ENCODE data around the gene SCLT1.

Gene SCLT1

GRCh38 chr4:128955751-128956150, 137.6 kb downstream of the SCLT1 start:
- no peak for DNase-seq

- no peak for DNase-seq
These were observed 138.4 kb downstream of the SCLT1 start for GRCh38 chr4:128954941-128955340.

DNA sequence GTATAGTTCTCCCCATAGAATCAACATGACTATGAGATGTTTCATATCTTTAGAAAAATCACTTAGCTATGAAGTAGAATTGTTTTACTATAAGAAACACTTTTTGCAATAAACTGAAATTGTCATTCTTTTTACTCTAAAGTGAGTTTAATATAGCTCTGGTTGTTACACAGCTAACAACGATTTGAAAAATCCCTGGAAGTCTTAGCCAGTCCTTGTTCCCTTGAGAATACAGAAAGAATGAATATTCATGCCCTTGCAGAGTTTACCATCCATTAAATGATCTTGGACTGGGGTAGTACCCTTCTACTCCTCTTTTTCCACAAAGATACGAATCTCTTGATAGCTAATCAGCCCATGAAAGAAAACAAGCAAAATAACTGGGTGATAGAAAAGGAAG, 142.0 kb downstream of the SCLT1 start:
- DNase-seq: no peak

DNA sequence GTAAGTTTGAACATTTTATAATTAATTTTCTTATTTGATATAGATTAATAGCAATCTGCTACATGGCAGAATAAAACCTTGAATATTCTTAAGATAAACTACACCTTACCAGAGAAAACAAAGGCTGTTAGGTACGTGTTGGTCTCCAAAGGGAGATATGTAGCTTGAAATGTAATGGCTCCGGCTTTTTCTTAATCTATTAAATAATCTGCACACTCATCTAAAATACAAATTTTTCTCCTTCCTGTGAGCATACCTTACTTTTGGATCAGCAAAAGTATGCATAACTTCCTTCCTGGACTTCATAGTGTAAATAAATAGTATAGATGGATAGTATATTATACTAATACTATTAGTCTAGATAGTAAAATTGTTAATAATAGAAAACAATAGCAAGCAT, 142.5 kb downstream of the SCLT1 start:
- no peak for DNase-seq

GRCh38 chr4:128946916-128947315, 146.4 kb downstream of the SCLT1 start:
- no peak for DNase-seq

GRCh38 chr4:128942607-128943006, 150.7 kb downstream of the SCLT1 start:
- no peak for DNase-seq

- no peak for DNase-seq
These were observed 152.4 kb downstream of the SCLT1 start for GRCh38 chr4:128940971-128941370.

DNA sequence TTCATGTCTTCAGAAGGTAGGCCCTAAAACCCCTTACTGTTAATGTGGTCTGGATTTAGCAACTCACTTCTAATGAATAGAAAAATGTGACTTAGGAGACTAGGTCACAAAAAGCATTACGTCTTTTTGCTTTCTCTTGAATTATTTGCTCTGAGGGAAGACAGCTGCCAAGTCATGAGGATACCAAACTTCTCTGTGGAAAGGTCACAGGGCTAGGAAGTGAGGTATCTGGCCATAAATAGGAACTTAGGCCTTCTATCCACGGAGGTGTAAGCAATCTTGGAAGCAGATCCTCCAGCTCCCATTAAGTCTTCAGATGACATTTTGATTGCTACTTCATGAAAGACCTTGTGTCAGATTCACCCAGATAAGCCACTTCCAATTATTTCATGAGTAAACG, 163.3 kb downstream of the SCLT1 start:
- no peak for DNase-seq

- DNase-seq: no peak
These were observed 168.4 kb downstream of the SCLT1 start for GRCh38 chr4:128924951-128925350.

- DNase-seq: no peak
These were observed 171.4 kb downstream of the SCLT1 start for GRCh38 chr4:128921954-128922353.

GRCh38 chr4:128917781-128918180, 175.6 kb downstream of the SCLT1 start:
- DNase-seq: no peak

- DNase-seq: no peak
These were observed 176.5 kb downstream of the SCLT1 start for GRCh38 chr4:128916832-128917231.

- DNase-seq: no peak
These were observed 177.8 kb downstream of the SCLT1 start for GRCh38 chr4:128915544-128915943.

DNA sequence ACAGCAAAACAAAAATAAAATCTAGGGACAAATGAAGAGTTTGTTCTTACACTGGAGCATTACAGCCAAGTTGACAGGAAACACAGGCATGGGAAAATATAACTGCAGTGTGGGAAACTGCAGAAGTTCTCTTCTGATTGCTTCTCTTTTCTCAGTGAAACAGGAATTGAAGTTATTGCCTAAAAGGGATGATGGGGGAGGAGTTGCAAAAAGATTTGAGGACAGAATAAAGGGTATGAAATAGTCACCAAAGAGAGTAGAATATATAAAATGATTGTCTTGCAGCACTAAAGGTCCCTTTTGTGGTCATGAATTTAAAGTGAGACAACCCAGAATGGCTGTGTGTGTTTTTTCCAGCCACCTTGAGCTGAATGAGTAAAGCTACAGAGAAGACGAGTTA, 180.1 kb downstream of the SCLT1 start:
- DNase-seq: no peak

- no peak for DNase-seq
These were observed 184.6 kb downstream of the SCLT1 start for GRCh38 chr4:128908735-128909134.

GRCh38 chr4:128907981-128908380, 185.4 kb downstream of the SCLT1 start:
- no peak for DNase-seq

DNA sequence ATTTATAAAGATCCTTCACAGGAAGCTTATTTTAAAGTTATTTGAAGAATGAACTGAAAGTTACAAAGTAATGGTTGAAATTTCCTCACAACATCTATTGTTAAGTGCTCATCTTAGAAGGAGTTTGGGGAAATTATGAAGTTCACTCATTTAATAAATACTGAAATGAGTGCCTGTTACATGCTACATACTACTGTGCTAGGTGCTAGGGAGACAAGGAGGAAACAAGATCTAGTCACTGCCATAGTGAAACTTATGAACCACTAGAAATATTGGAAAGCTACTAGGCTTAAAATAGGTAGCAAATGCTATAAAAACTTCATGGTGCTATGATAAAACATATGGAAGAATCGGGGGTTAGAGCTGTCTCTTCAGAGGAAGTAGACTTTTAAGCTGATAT, 186.8 kb downstream of the SCLT1 start:
- DNase-seq: no peak

GRCh38 chr4:128904821-128905220, 188.5 kb downstream of the SCLT1 start:
- DNase-seq: no peak

DNA sequence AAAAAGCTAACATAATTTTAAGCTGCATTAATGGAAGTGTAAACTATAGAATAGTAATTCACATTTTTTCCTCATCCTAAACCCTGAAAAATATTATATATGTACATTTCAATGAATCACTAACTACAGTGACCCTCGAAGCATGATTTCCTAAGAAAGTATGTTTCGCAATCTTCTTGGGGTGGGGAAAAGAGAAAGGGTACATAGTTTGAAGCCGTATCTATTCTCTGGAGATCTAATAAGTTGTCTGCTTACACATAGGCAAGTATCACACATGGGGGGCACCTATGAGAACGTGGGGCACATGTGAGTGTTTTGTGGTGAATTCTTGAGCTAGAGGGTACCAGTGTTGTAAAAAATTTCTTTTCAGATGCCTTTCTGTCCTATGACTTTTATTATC, 212.7 kb downstream of the SCLT1 start:
- no peak for DNase-seq

DNA sequence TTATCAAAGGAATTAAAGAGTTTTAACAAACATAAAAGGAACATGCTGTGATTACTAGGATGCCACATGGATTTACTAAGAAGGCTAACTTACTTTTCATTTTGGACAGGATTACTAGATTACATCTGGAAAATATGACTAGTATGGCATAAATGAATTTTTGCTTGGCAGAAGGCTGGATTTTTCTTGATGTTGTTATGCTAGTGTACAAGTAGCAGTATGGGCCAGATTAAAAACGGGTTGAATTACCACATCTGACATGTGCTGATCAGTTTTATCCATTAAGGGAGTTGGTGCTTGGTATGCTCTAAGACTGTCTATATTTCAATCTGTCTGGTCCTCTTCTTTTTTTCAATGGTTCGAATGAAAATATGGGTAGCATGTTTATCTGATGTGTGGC, 213.4 kb downstream of the SCLT1 start:
- DNase-seq: no peak

DNA sequence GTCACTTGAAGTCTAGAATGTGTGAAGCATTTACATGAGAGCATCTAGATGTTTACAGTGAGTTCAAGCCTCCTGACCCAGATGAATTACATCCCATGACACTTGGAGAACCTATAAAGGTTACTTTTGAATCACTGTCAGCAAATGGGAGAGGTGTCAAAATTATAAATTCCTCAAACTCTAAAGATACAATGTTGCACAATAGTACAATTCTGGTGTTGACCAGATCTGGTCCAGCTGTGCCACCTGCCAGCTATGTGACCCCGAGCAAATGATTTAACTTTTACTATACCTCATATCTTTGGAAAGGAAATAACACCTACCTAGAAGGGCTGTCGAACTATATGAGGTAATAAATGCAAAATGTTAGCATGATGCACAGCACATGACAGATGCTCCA, 214.1 kb downstream of the SCLT1 start:
- DNase-seq: no peak

GRCh38 chr4:128877934-128878333, 215.4 kb downstream of the SCLT1 start:
- DNase-seq: no peak

DNA sequence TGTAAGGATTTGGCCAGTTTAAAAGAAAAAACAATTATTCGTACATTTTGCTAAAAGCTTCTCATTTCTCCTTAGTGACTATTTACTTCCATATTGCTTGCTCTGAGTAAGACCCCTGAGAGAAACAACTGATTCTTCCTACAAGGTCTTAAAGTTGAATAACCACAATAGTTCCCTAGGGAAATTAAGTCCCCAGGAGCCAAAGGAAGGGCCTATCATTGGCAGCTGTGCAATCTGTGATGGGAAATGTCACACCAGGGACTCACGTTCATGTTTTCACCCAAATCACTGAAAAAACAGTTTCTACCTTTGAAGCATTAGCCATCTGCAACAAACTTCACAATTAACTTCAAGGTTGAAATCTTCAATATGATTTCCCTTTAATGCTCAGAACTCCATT, 217.1 kb downstream of the SCLT1 start:
- DNase-seq: no peak

GRCh38 chr4:128871948-128872347, 221.4 kb downstream of the SCLT1 start:
- DNase-seq: no peak

DNA sequence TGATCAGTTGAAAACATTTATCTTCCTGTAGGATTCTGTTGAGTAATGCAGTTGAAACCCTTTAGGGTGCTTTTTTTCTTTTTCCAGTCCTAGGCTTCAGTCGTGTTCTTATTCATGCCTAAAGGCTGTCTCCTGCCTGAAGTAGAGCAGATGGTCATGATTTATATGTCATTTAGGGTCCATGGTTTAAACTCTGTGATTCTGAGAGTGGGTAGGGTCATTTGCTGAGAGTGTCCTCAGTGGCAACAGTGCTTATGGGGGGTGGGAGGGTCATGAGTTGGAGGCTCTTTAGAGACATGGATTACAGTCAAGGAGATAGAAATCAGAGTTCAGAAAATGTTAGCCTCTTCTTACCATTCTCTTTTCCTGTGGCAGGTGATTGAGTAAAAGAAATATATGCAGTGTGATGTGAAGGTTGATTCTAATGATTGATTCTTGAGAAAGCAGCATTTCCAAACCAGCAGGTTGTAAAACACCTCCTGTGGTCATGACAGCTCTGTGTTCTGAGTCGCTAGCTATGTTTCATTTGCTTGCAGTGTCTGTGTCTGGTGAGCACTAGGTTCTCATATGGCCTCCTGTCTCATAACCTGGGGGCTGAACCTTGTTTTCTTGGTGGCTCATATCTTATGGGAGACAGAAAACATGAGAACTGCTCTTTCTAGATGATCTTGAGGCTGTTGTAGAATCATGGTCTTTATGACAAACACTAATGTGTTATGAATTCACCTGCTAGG, 223.4 kb downstream of the SCLT1 start:
- DNase-seq: no peak

GRCh38 chr4:128868758-128869157, 224.6 kb downstream of the SCLT1 start:
- DNase-seq: no peak
